Common myeloid progenitor, CD34-positive (primary cell): ENCODE results near the gene IFI27L2.

Source experiments
- CTCF ChIA-PET: fragments of 350-600 bp; sonication (Branson Sonifier 250); formaldehyde crosslinking; loops from one replicate; lab custom pipeline; 2021; ENCODE audit warnings: antibody characterized with exemption; lab: Charles Lee
- POLR2A ChIA-PET: fragments of 350-600 bp; sonication (Branson Sonifier 250); formaldehyde crosslinking; loops from one replicate; lab custom pipeline; 2021; ENCODE audit warnings: antibody characterized with exemption; lab: Charles Lee
- DNase-seq, 3 donors: peaks; one replicate each; pipeline versions ENCODE4 v3.0.0 to v3.0.0-alpha.2; 2013
- H3K27ac ChIP-seq, 2 experiments: 1 replicate in 1 of 2; 2 replicates in 1 of 2; pipeline ENCODE4 v1.7.0; 2013; ENCODE audit warnings: inconsistent platforms in 2 of 2, low read length in 2 of 2, mild to moderate bottlenecking in 2 of 2, low read depth in 1 of 2, moderate library complexity in 1 of 2; ENCODE audit not compliant: severe bottlenecking in 2 of 2, insufficient read depth in 1 of 2, poor library complexity in 1 of 2
- H3K27me3 ChIP-seq, 5 experiments: replicated peaks in 2 of 5; 1 replicate in 3 of 5; 2 replicates in 2 of 5; pipeline versions ENCODE4 v1.6.1 to v1.7.0; 2013; ENCODE audit warnings: low read length in 4 of 5, mild to moderate bottlenecking in 2 of 5, moderate library complexity in 2 of 5, inconsistent platforms in 1 of 5; ENCODE audit not compliant: insufficient read depth in 5 of 5, control insufficient read depth in 4 of 5
- H3K36me3 ChIP-seq, 4 experiments: 1 replicate in 2 of 4; 2 replicates in 2 of 4; pipeline versions ENCODE4 v1.6.1 to v1.7.0; 2013; ENCODE audit warnings: low read length in 3 of 4, control low read depth in 1 of 4, mild to moderate bottlenecking in 1 of 4; ENCODE audit not compliant: control insufficient read depth in 4 of 4, insufficient read depth in 4 of 4
- H3K4me1 ChIP-seq, 4 experiments: 1 replicate in 3 of 4; 2 replicates in 1 of 4; pipeline versions ENCODE4 v1.6.1 to v1.7.1; 2013; ENCODE audit warnings: low read length in 3 of 4, mild to moderate bottlenecking in 3 of 4, control low read depth in 1 of 4, inconsistent platforms in 1 of 4, moderate library complexity in 1 of 4; ENCODE audit not compliant: control insufficient read depth in 4 of 4, insufficient read depth in 4 of 4; ENCODE audit errors: control extremely low read depth in 1 of 4
- H3K4me3 ChIP-seq, 7 experiments: 1 replicate in 4 of 7; 2 replicates in 3 of 7; pipeline versions ENCODE4 v1.5.1 to v1.7.0; 2013; ENCODE audit warnings: mild to moderate bottlenecking in 7 of 7, low read length in 6 of 7, moderate library complexity in 6 of 7, inconsistent platforms in 2 of 7, low read depth in 2 of 7, control low read depth in 1 of 7; ENCODE audit not compliant: insufficient read depth in 4 of 7, control insufficient read depth in 1 of 7; ENCODE audit errors: extremely low read depth in 1 of 7
- H3K9me3 ChIP-seq, 5 experiments: 1 replicate in 4 of 5; 2 replicates in 1 of 5; pipeline versions ENCODE4 v1.6.1 to v1.7.1; 2013; ENCODE audit warnings: low read length in 4 of 5, mild to moderate bottlenecking in 2 of 5, inconsistent platforms in 1 of 5, low read depth in 1 of 5, moderate library complexity in 1 of 5; ENCODE audit not compliant: control insufficient read depth in 4 of 5, insufficient read depth in 2 of 5; ENCODE audit errors: control extremely low read depth in 1 of 5
- WGBS: methylation state at CpG from one replicate; pipeline ENCODE4 v1.1.5; 2013; ENCODE audit not compliant: insufficient coverage; 5-methylcytosine and 5-hydroxymethylcytosine counted together

The IFI27L2 gene

GRCh38 chr14:94111276-94112095 lies 17.9 kb downstream of the IFI27L2 start:
- ChIA-PET POLR2A (no interaction called here), CTCF (interaction anchor here (1.6 kb wide), 1 partner anchor 8 kb away, joined by 4 read pairs; no protein-coding TSS in a partner anchor)
- WGBS, result 92% methylated on average over 15 of the region's 20 CpGs

GRCh38 chr14:94110552-94111181 lies 18.7 kb downstream of the IFI27L2 start, which contains the start of gene IFI27:
Gene IFI27 (plus strand): TSS chr14:94110736.
- 91% methylated on average over 12 of the region's 14 CpGs for WGBS

More at GRCh38 chr14:94111276-94112095, 17.9 kb downstream of the IFI27L2 start:
- H3K36me3 ChIP-seq, result no peaks in the 10 kb centered on the region
- no peak overlapping the region for H3K27ac ChIP-seq
- H3K4me3 ChIP-seq, result no peak overlapping the region
- H3K9me3 ChIP-seq, result no peaks in the 10 kb centered on the region
- peaks cover 0 to 2% (median 0%) of the 10 kb centered on the region in 5 experiments for H3K27me3 ChIP-seq
- no peak for DNase-seq
- no peaks in the 10 kb centered on the region for H3K4me1 ChIP-seq

GRCh38 chr14:94109915-94110250 lies 19.5 kb downstream of the IFI27L2 start:
- DNase-seq, result no peak
- POLR2A ChIA-PET, result no interaction called here
- no peaks in the 10 kb centered on the region for H3K4me1 ChIP-seq
- CTCF ChIA-PET, result interaction anchor here (1.0 kb wide), 2 partner anchors 23 to 24 kb away, joined by 3 to 4 read pairs; no protein-coding TSS in a partner anchor
- no peak overlapping the region for H3K4me3 ChIP-seq
- H3K27ac ChIP-seq, result no peak overlapping the region
- H3K36me3 ChIP-seq, result no peaks in the 10 kb centered on the region
- no peaks in the 10 kb centered on the region for H3K9me3 ChIP-seq
- WGBS, result 100% methylated on average over 1 of the region's 2 CpGs
- no peaks in the 10 kb centered on the region for H3K27me3 ChIP-seq

More at GRCh38 chr14:94110552-94111181, 18.7 kb downstream of the IFI27L2 start, which contains the start of gene IFI27:
- H3K9me3 ChIP-seq, result no peaks in the 10 kb centered on the region
- H3K4me1 ChIP-seq, result no peaks in the 10 kb centered on the region
- H3K4me3 ChIP-seq, result no peak within 1 kb of the TSS
- DNase-seq, result no peak
- no peak within 1 kb of the TSS for H3K27ac ChIP-seq
- ChIA-PET CTCF (interaction anchor here (1.0 kb wide), 2 partner anchors 22 to 25 kb away, joined by 3 to 4 read pairs; no protein-coding TSS in a partner anchor), POLR2A (interaction anchor here (0.9 kb wide), 1 partner anchor 632 kb away, joined by 3 read pairs; no protein-coding TSS in a partner anchor)
- H3K27me3 ChIP-seq, result no peaks in the 10 kb centered on the region
- H3K36me3 ChIP-seq, result no peaks in the 10 kb centered on the region

GRCh38 chr14:94104731-94105130 lies 24.7 kb downstream of the IFI27L2 start:
- H3K36me3 ChIP-seq, result no peaks in the 10 kb centered on the region
- DNase-seq, result no peak
- CTCF ChIA-PET, result no interaction called here
- no peaks in the 10 kb centered on the region for H3K27me3 ChIP-seq
- 90% methylated on average over 8 of the region's 10 CpGs for WGBS
- POLR2A ChIA-PET, result no interaction called here
- H3K4me1 ChIP-seq, result no peaks in the 10 kb centered on the region
- H3K4me3 ChIP-seq, result no peak overlapping the region
- no peaks in the 10 kb centered on the region for H3K9me3 ChIP-seq
- H3K27ac ChIP-seq, result no peak overlapping the region

- H3K27ac ChIP-seq, result no peak overlapping the region
- CTCF ChIA-PET, result interaction anchor here (0.8 to 0.9 kb wide), 2 partner anchors 9 to 12 kb away, joined by 4 read pairs; no protein-coding TSS in a partner anchor
- no peak overlapping the region for H3K4me3 ChIP-seq
- H3K9me3 ChIP-seq, result no peaks in the 10 kb centered on the region
- DNase-seq, result no peak
- H3K36me3 ChIP-seq, result peaks cover 0 to 3% (median 0%) of the 10 kb centered on the region in 4 experiments
- no peaks in the 10 kb centered on the region for H3K4me1 ChIP-seq
- 86% methylated on average over 7 of the region's 7 CpGs for WGBS
- POLR2A ChIA-PET, result no interaction called here
- H3K27me3 ChIP-seq, result no peaks in the 10 kb centered on the region
Measured at GRCh38 chr14:94103554-94104150, 25.8 kb downstream of the IFI27L2 start.

GRCh38 chr14:94102768-94103482 lies 26.5 kb downstream of the IFI27L2 start:
- Histone ChIP-seq H3K27ac (no peak overlapping the region), H3K9me3 (no peaks in the 10 kb centered on the region), H3K36me3 (peaks cover 0 to 8% (median 0%) of the 10 kb centered on the region in 4 experiments), H3K27me3 (no peaks in the 10 kb centered on the region), H3K4me3 (no peak overlapping the region), H3K4me1 (no peaks in the 10 kb centered on the region)
- no peak for DNase-seq
- POLR2A ChIA-PET, result no interaction called here
- CTCF ChIA-PET, result interaction anchor here (0.9 kb wide), 1 partner anchor 10 kb away, joined by 4 read pairs; no protein-coding TSS in a partner anchor
- WGBS, result 97% methylated on average over 7 of the region's 8 CpGs
